Neutrophil (primary cell): Measurements from ENCODE around the gene CACNA1S.

ENCODE experiments used
- H3K27ac ChIP-seq: fragments of 200-600 bp; sonication (generic); 2 replicates; pipeline ENCODE4 v1.5.1; 2016; ENCODE audit warnings: mild to moderate bottlenecking, moderate library complexity
- H3K27me3 ChIP-seq: fragments of 200-600 bp; sonication (generic); 2 replicates; pipeline ENCODE4 v1.6.0; 2016; ENCODE audit warnings: mild to moderate bottlenecking
- H3K36me3 ChIP-seq: fragments of 200-600 bp; sonication (generic); 2 replicates; pipeline ENCODE4 v1.5.1; 2017
- H3K4me1 ChIP-seq, 2 experiments: fragments of 200-600 bp in 1 of 2; sonication (generic) in 1 of 2; 1 replicate in 1 of 2; 2 replicates in 1 of 2; pipeline versions ENCODE4 v1.5.1 to v1.6.1; 2013 to 2016; ENCODE audit warnings: low read depth in 1 of 2, low read length in 1 of 2, mild to moderate bottlenecking in 1 of 2, moderate library complexity in 1 of 2; ENCODE audit not compliant: control insufficient read depth in 1 of 2, insufficient read depth in 1 of 2
- H3K4me3 ChIP-seq, 2 experiments: fragments of 200-600 bp in 1 of 2; sonication (generic) in 1 of 2; 1 replicate in 1 of 2; 2 replicates in 1 of 2; pipeline ENCODE4 v1.5.1; 2013 to 2016; ENCODE audit warnings: low read depth in 1 of 2, low read length in 1 of 2, mild to moderate bottlenecking in 1 of 2, moderate library complexity in 1 of 2
- H3K9me3 ChIP-seq: fragments of 200-600 bp; sonication (generic); 2 replicates; pipeline ENCODE4 v1.5.1; 2016
- CTCF ChIP-seq: fragments of 200-600 bp; sonication (generic); IDR thresholded peaks from 2 replicates; pipeline ENCODE4 v1.5.1; 2016; ENCODE audit warnings: antibody characterized with exemption

The CACNA1S gene

GRCh38 chr1:201139306-201139705 is 27.1 kb upstream of the CACNA1S start:
- Histone ChIP-seq H3K4me1 (no peaks in the 10 kb centered on the region), H3K4me3 (no peak overlapping the region), H3K27ac (no peak overlapping the region), H3K27me3 (no peaks in the 10 kb centered on the region), H3K9me3 (no peaks in the 10 kb centered on the region), H3K36me3 (peaks cover 75% of the 10 kb centered on the region)
- no peak for TF ChIP-seq CTCF

GRCh38 chr1:201138311-201138840 is 26.1 kb upstream of the CACNA1S start:
- Histone ChIP-seq H3K4me3 (no peak overlapping the region), H3K27ac (no peak overlapping the region), H3K36me3 (peaks cover 65% of the 10 kb centered on the region), H3K4me1 (no peaks in the 10 kb centered on the region), H3K9me3 (no peaks in the 10 kb centered on the region), H3K27me3 (no peaks in the 10 kb centered on the region)
- TF ChIP-seq CTCF, result no peak

- no peaks in the 10 kb centered on the region for H3K4me1 ChIP-seq
- H3K4me3 ChIP-seq, result no peak overlapping the region
- no peaks in the 10 kb centered on the region for H3K27me3 ChIP-seq
- TF ChIP-seq CTCF, result no peak
- peaks cover 59% of the 10 kb centered on the region for H3K36me3 ChIP-seq
- H3K27ac ChIP-seq, result no peak overlapping the region
- no peaks in the 10 kb centered on the region for H3K9me3 ChIP-seq
Measured at GRCh38 chr1:201137579-201138310, 25.5 kb upstream of the CACNA1S start.

- no peaks in the 10 kb centered on the region for H3K9me3 ChIP-seq
- no peak overlapping the region for H3K27ac ChIP-seq
- no peak overlapping the region for H3K4me3 ChIP-seq
- H3K27me3 ChIP-seq, result no peaks in the 10 kb centered on the region
- TF ChIP-seq CTCF, result no peak
- no peaks in the 10 kb centered on the region for H3K4me1 ChIP-seq
- peaks cover 56% of the 10 kb centered on the region for H3K36me3 ChIP-seq
Measured at GRCh38 chr1:201137024-201137392, 24.8 kb upstream of the CACNA1S start.

GRCh38 chr1:201136355-201137023 is 24.3 kb upstream of the CACNA1S start:
- no peaks in the 10 kb centered on the region for H3K9me3 ChIP-seq
- no peak overlapping the region for H3K4me3 ChIP-seq
- no peak overlapping the region for H3K27ac ChIP-seq
- peaks cover 51% of the 10 kb centered on the region for H3K36me3 ChIP-seq
- no peaks in the 10 kb centered on the region for H3K4me1 ChIP-seq
- no peak for TF ChIP-seq CTCF
- H3K27me3 ChIP-seq, result no peaks in the 10 kb centered on the region
